Amygdala (tissue), 56 donors: ENCODE results near the gene CORIN.

ENCODE experiments used
- DNase-seq, 56 donors: peaks; one replicate each; lab custom pipeline; 2025; lab: John Stamatoyannopoulos, UW

Gene CORIN

GRCh38 chr4:47837094-47837907, 566 bp downstream of the CORIN start:
- peak in 11 of 56 donors; percentile 4 to 32 (median 21) for DNase-seq

GRCh38 chr4:47836641-47837093, 1.2 kb downstream of the CORIN start:
- peak in 47 of 56 donors; percentile 9 to 77 (median 45) for DNase-seq

GRCh38 chr4:47835494-47835893, 2.4 kb downstream of the CORIN start:
- DNase-seq = no peak

- no peak for DNase-seq
These were observed 6.7 kb downstream of the CORIN start for GRCh38 chr4:47831026-47831679.

- DNase-seq = no peak
These were observed 7.4 kb downstream of the CORIN start for GRCh38 chr4:47830265-47831025.

GRCh38 chr4:47829438-47829837, 8.4 kb downstream of the CORIN start:
- DNase-seq = no peak

- DNase-seq = no peak
These were observed 10.4 kb downstream of the CORIN start for GRCh38 chr4:47827343-47828047.

- DNase-seq = peak in 1 of 56 donors; percentile 2
These were observed 13.0 kb downstream of the CORIN start for GRCh38 chr4:47824840-47825239.

GRCh38 chr4:47819178-47819577, 18.7 kb downstream of the CORIN start:
- no peak for DNase-seq

- DNase-seq = no peak
These were observed 20.6 kb downstream of the CORIN start for GRCh38 chr4:47817275-47817674.

- no peak for DNase-seq
These were observed 21.1 kb downstream of the CORIN start for GRCh38 chr4:47816748-47817147.

- no peak for DNase-seq
These were observed 23.1 kb downstream of the CORIN start for GRCh38 chr4:47814618-47815295.

GRCh38 chr4:47809654-47810203, 28.1 kb downstream of the CORIN start:
- no peak for DNase-seq

- no peak for DNase-seq
These were observed 33.3 kb downstream of the CORIN start for GRCh38 chr4:47804598-47804997.

- DNase-seq = no peak
These were observed 36.3 kb downstream of the CORIN start for GRCh38 chr4:47801481-47802002.

GRCh38 chr4:47798165-47798564, 39.7 kb downstream of the CORIN start:
- DNase-seq = no peak

GRCh38 chr4:47791965-47792364, 45.9 kb downstream of the CORIN start:
- no peak for DNase-seq

GRCh38 chr4:47790105-47790504, 47.8 kb downstream of the CORIN start:
- DNase-seq = no peak

- no peak for DNase-seq
These were observed 49.7 kb downstream of the CORIN start for GRCh38 chr4:47788126-47788525.
